GM20000 (cell line): ENCODE results near the gene HS3ST2.

ENCODE experiments used
- DNase-seq: peaks from one replicate; pipeline ENCODE4 v3.0.0; 2012; ENCODE audit warnings: low spot score
- CTCF ChIP-seq: IDR thresholded peaks from 2 replicates; pipeline ENCODE4 v1.5.1; 2012; ENCODE audit warnings: mild to moderate bottlenecking, control low read depth; ENCODE audit errors: extremely low read depth, missing control alignments

The HS3ST2 gene

GRCh38 chr16:22857296-22858025, 43.5 kb downstream of the HS3ST2 start:
- no peak for DNase-seq
- no peak for TF ChIP-seq CTCF

GRCh38 chr16:22859925-22860324, 46.0 kb downstream of the HS3ST2 start:
- TF ChIP-seq CTCF = no peak
- no peak for DNase-seq

- no peak for TF ChIP-seq CTCF
- DNase-seq = no peak
Measured at GRCh38 chr16:22861580-22861979, 47.6 kb downstream of the HS3ST2 start.

- no peak for DNase-seq
- TF ChIP-seq CTCF = no peak
Measured at GRCh38 chr16:22862046-22862445, 48.1 kb downstream of the HS3ST2 start.

- DNase-seq = no peak
- TF ChIP-seq CTCF = no peak
Measured at GRCh38 chr16:22864375-22864774, 50.4 kb downstream of the HS3ST2 start.

- no peak for DNase-seq
- no peak for TF ChIP-seq CTCF
Measured at GRCh38 chr16:22868593-22869224, 54.7 kb downstream of the HS3ST2 start.

GRCh38 chr16:22871861-22872260, 57.9 kb downstream of the HS3ST2 start:
- DNase-seq = no peak
- no peak for TF ChIP-seq CTCF
